GM12875 (cell line): ENCODE results near the gene FOXP1.
"Not testable (repeated sequence)": the region's sequence is repeated elsewhere in the genome, so short reads cannot be mapped to it uniquely, and the experiment has no call there.

Source experiments
- H3K4me3 ChIP-seq: one replicate; pipeline ENCODE4 v1.5.1; 2011; ENCODE audit warnings: low read depth, low read length, control low read depth
- CTCF ChIP-seq: IDR thresholded peaks from 2 replicates; pipeline ENCODE4 v1.5.1; 2011; ENCODE audit warnings: low read depth, mild to moderate bottlenecking, control low read depth, inconsistent platforms, low read length, moderate library complexity, borderline replicate concordance; ENCODE audit not compliant: insufficient read depth

Gene FOXP1

DNA sequence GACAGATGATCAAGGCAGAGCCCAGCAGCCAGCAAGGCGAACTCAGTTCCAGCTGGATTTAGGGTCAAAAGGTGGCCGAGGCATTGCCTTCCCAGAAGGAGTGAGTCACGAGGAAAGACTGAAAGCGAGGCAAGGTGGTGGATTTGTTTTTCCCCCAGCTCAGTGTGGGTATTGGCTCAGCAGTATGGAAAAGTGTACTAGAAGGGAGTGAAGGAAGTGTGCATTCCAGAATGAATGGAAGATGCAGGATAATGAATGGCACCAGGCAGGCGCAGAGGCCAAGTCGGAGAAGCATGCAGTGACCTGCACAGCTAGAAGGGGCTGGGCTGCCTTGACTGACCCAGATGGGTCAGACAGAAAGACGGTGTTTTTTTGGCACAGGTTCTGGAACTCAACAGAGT lies 46.3 kb downstream of the FOXP1 start:
- no peak overlapping the region for H3K4me3 ChIP-seq
- no peak for TF ChIP-seq CTCF

DNA sequence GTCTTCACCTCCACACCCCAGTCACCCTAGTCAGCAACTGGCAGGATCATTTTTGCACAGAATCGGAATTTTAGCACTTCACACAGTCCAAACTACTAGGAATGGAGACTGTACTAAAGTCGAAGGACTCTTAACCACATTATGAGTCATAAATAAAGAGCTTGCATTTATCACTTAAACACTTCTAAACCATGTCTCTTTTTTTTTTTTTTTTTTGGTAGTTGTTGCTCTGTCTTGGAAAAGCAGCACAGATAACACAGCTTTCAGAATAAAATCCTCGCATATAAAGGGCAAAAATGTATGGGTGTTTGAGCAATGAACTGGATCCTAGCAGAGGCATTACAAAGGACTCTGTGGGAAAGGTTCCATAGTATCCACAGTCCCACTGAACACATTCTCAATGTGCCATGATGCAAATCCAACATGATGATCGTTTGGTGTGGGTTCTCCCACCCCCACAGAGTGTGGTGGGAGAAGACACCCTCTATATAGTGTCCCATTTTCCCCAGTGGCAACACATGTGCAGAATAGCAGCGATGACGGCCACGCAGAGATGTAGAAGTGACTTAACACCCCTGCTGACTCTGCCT lies 47.1 kb downstream of the FOXP1 start:
- H3K4me3 ChIP-seq: no peak overlapping the region
- TF ChIP-seq CTCF: no peak

- no peak overlapping the region for H3K4me3 ChIP-seq
- TF ChIP-seq CTCF: no peak
Measured at GRCh38 chr3:71533588-71533987, 49.9 kb downstream of the FOXP1 start.

GRCh38 chr3:71532639-71533395 lies 50.7 kb downstream of the FOXP1 start:
- H3K4me3 ChIP-seq: no peak overlapping the region
- TF ChIP-seq CTCF: no peak

GRCh38 chr3:71530903-71531530 lies 52.5 kb downstream of the FOXP1 start:
- TF ChIP-seq CTCF: no peak
- H3K4me3 ChIP-seq: no peak overlapping the region

GRCh38 chr3:71528816-71529215 lies 54.7 kb downstream of the FOXP1 start:
- TF ChIP-seq CTCF: no peak
- H3K4me3 ChIP-seq: no peak overlapping the region

- H3K4me3 ChIP-seq: not testable (repeated sequence)
Measured at GRCh38 chr3:71526448-71526847, 57.1 kb downstream of the FOXP1 start.
